Measurements from ENCODE around the gene LOC128125822.

The LOC128125822 gene

GRCh38 chr6:63592886-63593285 lies 20.6 kb downstream of the LOC128125822 start:
- no peaks in the 10 kb centered on the region for H3K36me3 ChIP-seq (ENCODE audit: control insufficient read depth in 1 of 2, insufficient read depth in 2 of 2, low read length in 2 of 2)
- ATAC-seq (no peak), DNase-seq (ENCODE audit: low read depth, low spot score) (no peak)
- ChIA-PET CTCF (no interaction called here), POLR2A (interaction anchor here (0.6 kb wide), 1 partner anchor 173 kb away, joined by 5 read pairs; no protein-coding TSS in a partner anchor), RAD21 (ENCODE audit: low non-redundant PET in 1 of 2, low total read pairs in 2 of 2, uncharacterized antibody in 2 of 2, unreplicated experiment in 2 of 2) (no interaction called here)
- H4K20me1 ChIP-seq (ENCODE audit: insufficient read depth) = no peaks in the 10 kb centered on the region
- no peak overlapping the region for H3K9ac ChIP-seq (ENCODE audit: low read length)
- no peaks in the 10 kb centered on the region for H3K4me1 ChIP-seq (ENCODE audit: control insufficient read depth in 1 of 2, insufficient read depth in 2 of 2, low read length in 2 of 2)
- H2AFZ ChIP-seq (ENCODE audit: low read depth, low read length, poor library complexity, severe bottlenecking) = no peak overlapping the region
- no TSS peak for BruUV-seq (replicated peaks)
- no peaks in the 10 kb centered on the region for H3K27me3 ChIP-seq (ENCODE audit: insufficient read depth, low read length)
- H3K4me2 ChIP-seq (ENCODE audit: low read length) = no peak overlapping the region
- no peaks in the 10 kb centered on the region for H3K9me3 ChIP-seq (ENCODE audit: control insufficient read depth in 1 of 2, insufficient read depth in 1 of 2, low read depth in 1 of 2, low read length in 2 of 2)
- no peak overlapping the region for H3K27ac ChIP-seq (ENCODE audit: low read depth, low read length)
- TF ChIP-seq ZFX (IDR thresholded peaks at IDR 0.05) (no peak), POLR2A (IDR thresholded peaks at IDR 0.05; ENCODE audit: borderline replicate concordance, extremely low read depth, insufficient read depth, insufficient read length) (no peak), MAX (IDR thresholded peaks at IDR 0.05) (no peak), SP1 (IDR thresholded peaks at IDR 0.05; ENCODE audit: low read depth) (no peak), CTCF (IDR thresholded peaks at IDR 0.05 in 2 of 3, conservative IDR thresholded peaks at IDR 0.05 in 1 of 3; ENCODE audit: borderline replicate concordance in 1 of 3, insufficient read depth in 1 of 3, low read depth in 2 of 3, low read length in 2 of 3) (no peak), ZNF274 (IDR thresholded peaks at IDR 0.05; ENCODE audit: low read depth, low read length) (no peak), REST (IDR thresholded peaks at IDR 0.05; ENCODE audit: low read depth) (no peak), POLR2AphosphoS5 (IDR thresholded peaks at IDR 0.05; ENCODE audit: low read depth, low read length) (no peak), SRF (IDR thresholded peaks at IDR 0.05; ENCODE audit: low read depth) (no peak), ATF3 (IDR thresholded peaks at IDR 0.05) (no peak), YY1 (IDR thresholded peaks at IDR 0.05; ENCODE audit: extremely low read depth, insufficient replicate concordance, low read depth, low read length) (no peak), CEBPB (IDR thresholded peaks at IDR 0.05; ENCODE audit: low read depth) (no peak), EZH2 (IDR thresholded peaks at IDR 0.05) (no peak), TCF7L2 (IDR thresholded peaks at IDR 0.05; ENCODE audit: borderline replicate concordance, extremely low read depth, insufficient read depth, insufficient read length) (no peak), EZH2phosphoT487 (IDR thresholded peaks at IDR 0.05; ENCODE audit: borderline replicate concordance) (no peak), JUND (IDR thresholded peaks at IDR 0.05) (no peak), CBX3 (IDR thresholded peaks at IDR 0.05; ENCODE audit: low read depth) (no peak), ZBTB33 (IDR thresholded peaks at IDR 0.05; ENCODE audit: extremely low read depth, insufficient replicate concordance, low read length) (no peak), RAD21 (IDR thresholded peaks at IDR 0.05; ENCODE audit: low read depth) (no peak), ELF1 (IDR thresholded peaks at IDR 0.05; ENCODE audit: borderline replicate concordance, low read depth) (no peak)
- H3K9me2 ChIP-seq (ENCODE audit: insufficient read depth) = no peaks in the 10 kb centered on the region
- no peak overlapping the region for H3K4me3 ChIP-seq (replicated peaks in 1 of 2; ENCODE audit: low read depth in 1 of 2, low read length in 2 of 2)
- H3K79me2 ChIP-seq (ENCODE audit: insufficient read depth, low read length) = no peaks in the 10 kb centered on the region
- intact Hi-C loops (cut with micrococcal nuclease) = no loop called here

Data from HCT116 (cell line).